ENCODE measurements around the gene PI4KA. TPM values are rescaled to one million over a fixed set of nuclear protein-coding genes. Genes with fewer than 3 reads are reported as not detected.

Gene PI4KA
- total and polyA plus RNA-seq, 2 of the 13 experiments (the other 11 are each of a cell fraction or from before 2014, with no cell fraction given) = 27.4 to 56.4 TPM

DNA sequence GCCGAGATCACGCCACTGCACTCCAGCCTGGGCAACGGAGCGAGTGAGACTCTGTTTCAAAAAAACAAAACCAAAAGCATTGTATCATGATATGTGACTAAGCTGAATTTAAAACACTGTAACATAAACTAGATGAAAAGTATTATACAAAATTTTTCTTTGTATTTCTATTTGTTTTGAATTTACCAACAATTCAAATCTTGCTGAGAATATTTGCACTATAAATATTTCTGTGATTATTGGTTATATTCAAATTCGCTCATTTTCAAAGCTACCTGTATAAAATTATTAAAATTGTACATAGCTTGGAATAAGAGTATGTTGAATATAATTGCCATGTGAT is 186.6 kb downstream of the PI4KA start:
- Histone ChIP-seq H3K79me2 (ENCODE audit: insufficient read depth, low read length) (no peaks in the 10 kb centered on the region), H3K9me3 (ENCODE audit: low read length) (no peaks in the 10 kb centered on the region), H4K20me1 (ENCODE audit: insufficient read depth, low read length) (no peaks in the 10 kb centered on the region), H2AFZ (ENCODE audit: low read length) (no peak overlapping the region), H3K9ac (ENCODE audit: insufficient read depth, low read depth, low read length) (no peak overlapping the region), H3K4me3 (replicated peaks in 1 of 3; ENCODE audit: insufficient read depth in 1 of 3, low read depth in 2 of 3, low read length in 3 of 3) (no peak overlapping the region), H3K27me3 (ENCODE audit: control insufficient read depth in 1 of 2, insufficient read depth in 2 of 2, low read length in 2 of 2) (peaks cover 0 to 6% of the 10 kb centered on the region in 2 experiments; a peak in 2 of 5 replicates), H3K36me3 (replicated peaks in 1 of 2; ENCODE audit: control insufficient read depth in 1 of 2, insufficient read depth in 2 of 2, low read length in 2 of 2) (no peaks in the 10 kb centered on the region), H3K4me2 (ENCODE audit: low read depth, low read length) (no peak overlapping the region), H3K27ac (ENCODE audit: extremely low read length, insufficient read depth, low read length) (no peak overlapping the region), H3K4me1 (ENCODE audit: insufficient read depth, low read length) (no peaks in the 10 kb centered on the region)
- intact Hi-C loops (cut with micrococcal nuclease; ENCODE audit: unreplicated experiment) = no loop called here
- CTCF ChIA-PET (ENCODE audit: low intra/inter-chr PET ratio, low total read pairs) = no interaction called here
- DNase-seq (ENCODE audit: low spot score) (no peak), FAIRE-seq (no peak), ATAC-seq (no peak)
- POLR2A ChIA-PET = no interaction called here
- no peak for TF ChIP-seq JUN (CRISPR knock-in tag; IDR thresholded peaks at IDR 0.05)
- no peak for TF ChIP-seq ZNF350 (CRISPR knock-in tag; IDR thresholded peaks at IDR 0.05; ENCODE audit: borderline replicate concordance, low read depth)
- no peak for TF ChIP-seq MEIS2 (CRISPR knock-in tag; IDR thresholded peaks at IDR 0.05)
- no peak for TF ChIP-seq ZFP37 (CRISPR knock-in tag; IDR thresholded peaks at IDR 0.05; ENCODE audit: borderline replicate concordance)
- TF ChIP-seq, protein P1, sequence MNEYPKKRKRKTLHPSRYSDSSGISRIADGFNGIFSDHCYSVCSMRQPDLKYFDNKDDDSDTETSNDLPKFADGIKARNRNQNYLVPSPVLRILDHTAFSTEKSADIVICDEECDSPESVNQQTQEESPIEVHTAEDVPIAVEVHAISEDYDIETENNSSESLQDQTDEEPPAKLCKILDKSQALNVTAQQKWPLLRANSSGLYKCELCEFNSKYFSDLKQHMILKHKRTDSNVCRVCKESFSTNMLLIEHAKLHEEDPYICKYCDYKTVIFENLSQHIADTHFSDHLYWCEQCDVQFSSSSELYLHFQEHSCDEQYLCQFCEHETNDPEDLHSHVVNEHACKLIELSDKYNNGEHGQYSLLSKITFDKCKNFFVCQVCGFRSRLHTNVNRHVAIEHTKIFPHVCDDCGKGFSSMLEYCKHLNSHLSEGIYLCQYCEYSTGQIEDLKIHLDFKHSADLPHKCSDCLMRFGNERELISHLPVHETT (CRISPR knock-in tag; conservative IDR thresholded peaks at IDR 0.05) = no peak
- TF ChIP-seq, protein P2, sequence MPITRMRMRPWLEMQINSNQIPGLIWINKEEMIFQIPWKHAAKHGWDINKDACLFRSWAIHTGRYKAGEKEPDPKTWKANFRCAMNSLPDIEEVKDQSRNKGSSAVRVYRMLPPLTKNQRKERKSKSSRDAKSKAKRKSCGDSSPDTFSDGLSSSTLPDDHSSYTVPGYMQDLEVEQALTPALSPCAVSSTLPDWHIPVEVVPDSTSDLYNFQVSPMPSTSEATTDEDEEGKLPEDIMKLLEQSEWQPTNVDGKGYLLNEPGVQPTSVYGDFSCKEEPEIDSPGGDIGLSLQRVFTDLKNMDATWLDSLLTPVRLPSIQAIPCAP (CRISPR knock-in tag; IDR thresholded peaks at IDR 0.05; ENCODE audit: low read depth) = no peak
- no peak for TF ChIP-seq YEATS2 (CRISPR knock-in tag; IDR thresholded peaks at IDR 0.05; ENCODE audit: borderline replicate concordance)
- no peak for TF ChIP-seq ZNF883 (CRISPR knock-in tag; IDR thresholded peaks at IDR 0.05; ENCODE audit: not compliant biosample characterization)
- TF ChIP-seq, protein P3, sequence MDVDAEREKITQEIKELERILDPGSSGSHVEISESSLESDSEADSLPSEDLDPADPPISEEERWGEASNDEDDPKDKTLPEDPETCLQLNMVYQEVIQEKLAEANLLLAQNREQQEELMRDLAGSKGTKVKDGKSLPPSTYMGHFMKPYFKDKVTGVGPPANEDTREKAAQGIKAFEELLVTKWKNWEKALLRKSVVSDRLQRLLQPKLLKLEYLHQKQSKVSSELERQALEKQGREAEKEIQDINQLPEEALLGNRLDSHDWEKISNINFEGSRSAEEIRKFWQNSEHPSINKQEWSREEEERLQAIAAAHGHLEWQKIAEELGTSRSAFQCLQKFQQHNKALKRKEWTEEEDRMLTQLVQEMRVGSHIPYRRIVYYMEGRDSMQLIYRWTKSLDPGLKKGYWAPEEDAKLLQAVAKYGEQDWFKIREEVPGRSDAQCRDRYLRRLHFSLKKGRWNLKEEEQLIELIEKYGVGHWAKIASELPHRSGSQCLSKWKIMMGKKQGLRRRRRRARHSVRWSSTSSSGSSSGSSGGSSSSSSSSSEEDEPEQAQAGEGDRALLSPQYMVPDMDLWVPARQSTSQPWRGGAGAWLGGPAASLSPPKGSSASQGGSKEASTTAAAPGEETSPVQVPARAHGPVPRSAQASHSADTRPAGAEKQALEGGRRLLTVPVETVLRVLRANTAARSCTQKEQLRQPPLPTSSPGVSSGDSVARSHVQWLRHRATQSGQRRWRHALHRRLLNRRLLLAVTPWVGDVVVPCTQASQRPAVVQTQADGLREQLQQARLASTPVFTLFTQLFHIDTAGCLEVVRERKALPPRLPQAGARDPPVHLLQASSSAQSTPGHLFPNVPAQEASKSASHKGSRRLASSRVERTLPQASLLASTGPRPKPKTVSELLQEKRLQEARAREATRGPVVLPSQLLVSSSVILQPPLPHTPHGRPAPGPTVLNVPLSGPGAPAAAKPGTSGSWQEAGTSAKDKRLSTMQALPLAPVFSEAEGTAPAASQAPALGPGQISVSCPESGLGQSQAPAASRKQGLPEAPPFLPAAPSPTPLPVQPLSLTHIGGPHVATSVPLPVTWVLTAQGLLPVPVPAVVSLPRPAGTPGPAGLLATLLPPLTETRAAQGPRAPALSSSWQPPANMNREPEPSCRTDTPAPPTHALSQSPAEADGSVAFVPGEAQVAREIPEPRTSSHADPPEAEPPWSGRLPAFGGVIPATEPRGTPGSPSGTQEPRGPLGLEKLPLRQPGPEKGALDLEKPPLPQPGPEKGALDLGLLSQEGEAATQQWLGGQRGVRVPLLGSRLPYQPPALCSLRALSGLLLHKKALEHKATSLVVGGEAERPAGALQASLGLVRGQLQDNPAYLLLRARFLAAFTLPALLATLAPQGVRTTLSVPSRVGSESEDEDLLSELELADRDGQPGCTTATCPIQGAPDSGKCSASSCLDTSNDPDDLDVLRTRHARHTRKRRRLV (CRISPR knock-in tag; IDR thresholded peaks at IDR 0.05) = no peak
- no peak for TF ChIP-seq ZMYM2 (CRISPR knock-in tag; IDR thresholded peaks at IDR 0.05)
- no TSS peak for BruUV-seq (replicated peaks)
- WGBS (ENCODE audit: low lambda C conversion rate) = 66% methylated on average over 5 of the region's 5 CpGs
- in situ Hi-C loops (cut with HindIII; ENCODE audit: extremely low pct_ligation_motif_present, low pct_unique_long_range_greater_than_20kb) = no loop called here

Data from HepG2 (cell line).